ENCODE measurements around the gene R3HDM2.
"Not testable (repeated sequence)": the region's sequence is repeated elsewhere in the genome, so short reads cannot be mapped to it uniquely, and the experiment has no call there.

R3HDM2 gene

DNA sequence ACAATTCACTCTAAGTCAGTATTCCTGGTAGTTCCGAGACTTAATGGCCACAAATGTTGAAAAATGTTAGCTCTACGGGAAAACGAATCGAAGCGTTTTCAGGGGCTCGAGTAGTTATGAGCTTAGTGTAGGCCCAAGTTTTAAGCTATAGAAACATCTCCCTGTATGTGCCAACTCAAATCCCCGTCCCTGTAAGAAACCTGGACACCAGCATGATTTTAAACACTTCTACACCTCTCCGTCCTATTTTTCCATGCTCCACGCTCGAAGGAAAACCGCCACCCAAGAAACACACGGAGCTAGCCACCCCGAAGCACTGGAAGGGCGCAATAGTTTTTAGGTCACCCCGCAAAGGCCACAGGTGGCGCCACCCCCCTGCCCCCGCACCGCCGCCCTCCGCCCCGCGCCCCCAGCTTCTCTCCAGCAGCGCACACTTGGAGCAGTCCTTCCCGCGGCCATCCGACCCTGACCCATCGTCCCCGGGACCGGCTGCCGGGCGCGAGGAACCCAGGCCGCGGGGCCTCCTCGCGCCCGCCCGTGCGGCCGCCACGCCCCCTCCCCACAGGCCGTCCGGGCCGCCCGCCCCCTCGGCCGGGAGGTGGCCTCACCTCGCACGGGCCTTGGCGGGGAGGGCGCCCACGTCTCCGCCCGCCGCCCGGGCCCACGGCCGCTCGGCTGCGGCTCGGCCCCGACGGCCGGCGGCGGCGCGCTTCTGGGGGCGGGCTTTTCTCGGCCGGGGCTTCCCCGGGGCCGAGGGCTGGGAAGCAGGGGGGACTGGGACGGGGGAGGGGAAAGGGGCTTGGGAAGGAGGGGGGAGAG, 522 bp downstream of the R3HDM2 start:
- Histone ChIP-seq H3K27ac (peak overlapping the region; percentile 91 to 98 (median 95)), H3K27me3 (no peaks in the 10 kb centered on the region), H3K4me2 (peak overlapping the region; percentile 75 to 98 (median 89)), H3K9ac (peak overlapping the region; percentile 92 to 99 (median 95)), H3K9me3 (replicated peaks in 1 of 11) (no peaks in the 10 kb centered on the region), H3K4me3 (peak overlapping the region; percentile 59 to 80 (median 72)), H3K4me1 (peaks cover 16 to 38% (median 32%) of the 10 kb centered on the region in 10 experiments; a peak in 19 of 20 replicates), H3K36me3 (peaks cover 7 to 15% (median 9%) of the 10 kb centered on the region in 11 experiments; a peak in 19 of 22 replicates), H4K20me1 (no peaks in the 10 kb centered on the region; a peak in 1 of 22 replicates)
- no peak for TF ChIP-seq Cebpa-rat (IDR thresholded peaks at IDR 0.05)

GRCh38 chr12:57429473-57430111, 1.3 kb downstream of the R3HDM2 start:
- Histone ChIP-seq H4K20me1 (no peaks in the 10 kb centered on the region; a peak in 2 of 22 replicates), H3K27me3 (no peaks in the 10 kb centered on the region), H3K4me3 (peak overlapping the region; percentile 59 to 80 (median 72)), H3K4me2 (peak overlapping the region; percentile 75 to 98 (median 89)), H3K27ac (peak overlapping the region; percentile 91 to 98 (median 95)), H3K9me3 (replicated peaks in 1 of 11) (no peaks in the 10 kb centered on the region), H3K9ac (peak overlapping the region; percentile 92 to 99 (median 95)), H3K36me3 (peaks cover 8 to 21% (median 16%) of the 10 kb centered on the region in 11 experiments; a peak in 20 of 22 replicates), H3K4me1 (peaks cover 9 to 31% (median 25%) of the 10 kb centered on the region in 10 experiments; a peak in 19 of 20 replicates)
- TF ChIP-seq Cebpa-rat (IDR thresholded peaks at IDR 0.05) = no peak

- TF ChIP-seq Cebpa-rat (IDR thresholded peaks at IDR 0.05) = no peak
- Histone ChIP-seq H3K4me2 (peak overlapping the region; percentile 75 to 98 (median 89)), H3K9me3 (replicated peaks in 1 of 11) (no peaks in the 10 kb centered on the region), H3K27me3 (no peaks in the 10 kb centered on the region), H3K36me3 (peaks cover 8 to 27% (median 22%) of the 10 kb centered on the region in 11 experiments; a peak in 20 of 22 replicates), H3K4me1 (peaks cover 9 to 30% (median 21%) of the 10 kb centered on the region in 10 experiments; a peak in 19 of 20 replicates), H3K9ac (peak overlapping the region; percentile 92 to 99 (median 95); a peak in 18 of 22 replicates), H4K20me1 (no peaks in the 10 kb centered on the region; a peak in 2 of 22 replicates), H3K27ac (peak overlapping the region in 10 of 11 experiments; percentile 30 to 97 (median 94); a peak in 14 of 22 replicates), H3K4me3 (peak overlapping the region in 9 of 10 experiments; percentile 61 to 80 (median 73); a peak in 12 of 20 replicates)
Measured at GRCh38 chr12:57428965-57429364, 1.9 kb downstream of the R3HDM2 start.

DNA sequence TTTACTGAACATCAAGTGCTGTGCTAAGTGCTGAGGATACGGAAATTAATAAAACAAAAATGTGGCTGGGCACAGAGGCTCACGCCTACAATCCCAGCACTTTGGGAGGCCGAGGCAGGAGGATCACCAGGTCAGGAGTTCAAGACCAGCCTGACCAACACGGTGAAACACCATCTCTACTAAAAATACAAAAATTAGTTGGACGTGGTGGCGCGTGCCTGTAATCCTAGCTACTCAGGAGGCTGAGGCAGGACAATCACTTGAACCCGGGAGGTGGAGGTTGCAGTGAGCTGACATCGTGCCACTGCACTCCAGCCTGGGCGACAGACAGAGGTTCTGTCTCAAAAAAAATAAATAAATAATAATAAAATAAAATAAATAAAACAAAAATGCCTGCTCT, 3.9 kb downstream of the R3HDM2 start:
- not testable (repeated sequence) for H4K20me1 ChIP-seq; H3K9ac ChIP-seq; H3K9me3 ChIP-seq (replicated peaks in 1 of 11); H3K27ac ChIP-seq; H3K27me3 ChIP-seq; H3K4me2 ChIP-seq; H3K4me3 ChIP-seq
- Histone ChIP-seq H3K36me3 (peaks cover 26 to 47% (median 41%) of the 10 kb centered on the region in 11 experiments), H3K4me1 (peaks cover 9 to 28% (median 20%) of the 10 kb centered on the region in 10 experiments; a peak in 19 of 20 replicates)

DNA sequence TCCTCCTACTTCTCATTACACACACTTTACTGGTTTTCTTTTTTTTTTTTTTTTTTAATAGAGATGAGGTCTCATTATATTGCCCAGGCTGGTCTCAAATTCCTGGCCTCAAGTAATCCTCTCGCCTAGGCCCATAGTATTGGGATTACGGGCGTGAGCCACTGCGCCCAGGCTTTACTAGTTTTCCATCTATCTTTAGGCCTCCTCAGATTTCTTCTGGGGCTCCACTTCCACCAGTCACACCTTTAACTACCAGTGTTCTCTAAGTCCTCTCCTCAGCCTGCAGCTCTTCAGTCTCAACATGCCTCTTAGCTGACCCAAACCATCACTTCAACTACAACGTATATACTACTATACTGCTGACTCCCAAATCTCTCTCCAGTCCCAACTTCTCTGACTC, 10.4 kb downstream of the R3HDM2 start:
- no peak overlapping the region for H3K9ac ChIP-seq
- H3K4me2 ChIP-seq = no peak overlapping the region
- peaks cover 0 to 56% (median 7%) of the 10 kb centered on the region in 11 experiments; a peak in 11 of 22 replicates for H4K20me1 ChIP-seq
- no peak overlapping the region for H3K27ac ChIP-seq
- H3K27me3 ChIP-seq = no peaks in the 10 kb centered on the region
- TF ChIP-seq Cebpa-rat (IDR thresholded peaks at IDR 0.05) = no peak
- H3K36me3 ChIP-seq = peaks cover 41 to 84% (median 66%) of the 10 kb centered on the region in 11 experiments
- H3K9me3 ChIP-seq (replicated peaks in 1 of 11) = no peaks in the 10 kb centered on the region
- no peak overlapping the region for H3K4me3 ChIP-seq
- peaks cover 0 to 18% (median 0%) of the 10 kb centered on the region in 10 experiments; a peak in 9 of 20 replicates for H3K4me1 ChIP-seq

DNA sequence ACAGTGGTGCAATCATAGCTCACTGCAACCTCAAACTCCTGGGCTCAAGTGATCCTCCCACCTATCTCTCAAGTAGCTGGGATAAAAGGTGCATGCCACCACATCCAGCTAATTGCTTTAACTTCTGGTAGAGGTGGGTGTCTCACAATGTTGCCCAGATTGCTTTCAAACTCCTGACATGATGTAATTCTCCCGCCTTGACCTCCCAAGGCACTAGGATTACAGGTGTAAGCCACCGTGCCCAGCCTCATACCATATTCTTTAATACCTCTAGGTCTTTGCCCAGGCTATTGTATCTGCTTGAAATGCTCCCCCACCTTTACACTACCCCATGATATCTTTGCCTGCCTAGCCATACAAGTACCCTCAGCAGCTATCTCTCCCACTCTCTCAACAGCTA, 11.3 kb downstream of the R3HDM2 start:
- H4K20me1 ChIP-seq = peaks cover 0 to 66% (median 7%) of the 10 kb centered on the region in 11 experiments; a peak in 11 of 22 replicates
- no peaks in the 10 kb centered on the region for H3K27me3 ChIP-seq
- H3K9me3 ChIP-seq (replicated peaks in 1 of 11) = no peaks in the 10 kb centered on the region
- no peak for TF ChIP-seq Cebpa-rat (IDR thresholded peaks at IDR 0.05)
- H3K9ac ChIP-seq = no peak overlapping the region
- H3K27ac ChIP-seq = no peak overlapping the region
- no peak overlapping the region for H3K4me3 ChIP-seq
- H3K4me2 ChIP-seq = no peak overlapping the region
- H3K4me1 ChIP-seq = peaks cover 0 to 18% (median 0%) of the 10 kb centered on the region in 10 experiments; a peak in 9 of 20 replicates
- H3K36me3 ChIP-seq = peaks cover 39 to 74% (median 56%) of the 10 kb centered on the region in 11 experiments

DNA sequence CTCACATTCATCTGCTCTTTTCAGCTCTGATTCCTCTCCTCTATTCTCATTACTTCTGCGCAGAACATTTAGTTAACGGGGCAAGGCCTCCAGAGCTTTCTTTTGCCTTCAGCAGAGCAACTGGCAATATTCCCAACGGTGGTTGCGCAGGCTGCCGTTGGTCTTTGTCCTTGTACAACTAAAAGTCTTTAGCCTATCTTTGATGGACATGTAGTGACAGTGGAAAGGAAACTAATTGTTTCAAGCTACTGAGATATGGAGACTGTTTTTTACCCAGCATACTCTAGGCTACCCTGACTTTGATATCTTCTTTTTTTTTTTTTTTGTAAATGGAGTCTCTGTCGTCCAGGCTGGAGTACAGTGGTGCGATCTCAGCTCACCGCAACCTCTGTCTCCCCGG, 12.6 kb downstream of the R3HDM2 start:
- TF ChIP-seq Cebpa-rat (IDR thresholded peaks at IDR 0.05) = no peak
- Histone ChIP-seq H3K4me3 (no peak overlapping the region), H3K4me1 (peaks cover 0 to 18% (median 0%) of the 10 kb centered on the region in 10 experiments; a peak in 9 of 20 replicates), H3K4me2 (no peak overlapping the region), H3K27ac (no peak overlapping the region), H3K9ac (no peak overlapping the region), H3K27me3 (no peaks in the 10 kb centered on the region), H3K9me3 (replicated peaks in 1 of 11) (no peaks in the 10 kb centered on the region), H4K20me1 (peaks cover 0 to 63% (median 7%) of the 10 kb centered on the region in 11 experiments; a peak in 11 of 22 replicates), H3K36me3 (peaks cover 34 to 63% (median 44%) of the 10 kb centered on the region in 11 experiments)

- Histone ChIP-seq H3K36me3 (peaks cover 27 to 62% (median 37%) of the 10 kb centered on the region in 11 experiments; a peak in 21 of 22 replicates), H3K27ac (no peak overlapping the region), H3K4me3 (no peak overlapping the region), H3K27me3 (no peaks in the 10 kb centered on the region), H3K4me2 (peak overlapping the region in 3 of 11 experiments; percentile 9 to 18 (median 10); a peak in 1 of 22 replicates), H4K20me1 (peaks cover 0 to 72% (median 7%) of the 10 kb centered on the region in 11 experiments; a peak in 11 of 22 replicates), H3K9me3 (replicated peaks in 1 of 11) (no peaks in the 10 kb centered on the region), H3K9ac (peak overlapping the region in 1 of 11 experiments; percentile 0; a peak in 1 of 22 replicates), H3K4me1 (peaks cover 0 to 18% (median 0%) of the 10 kb centered on the region in 10 experiments; a peak in 9 of 20 replicates)
- TF ChIP-seq Cebpa-rat (IDR thresholded peaks at IDR 0.05) = no peak
Measured at GRCh38 chr12:57416039-57416996, 14.5 kb downstream of the R3HDM2 start.
